ENCODE results near the gene SCUBE1.

DNA sequence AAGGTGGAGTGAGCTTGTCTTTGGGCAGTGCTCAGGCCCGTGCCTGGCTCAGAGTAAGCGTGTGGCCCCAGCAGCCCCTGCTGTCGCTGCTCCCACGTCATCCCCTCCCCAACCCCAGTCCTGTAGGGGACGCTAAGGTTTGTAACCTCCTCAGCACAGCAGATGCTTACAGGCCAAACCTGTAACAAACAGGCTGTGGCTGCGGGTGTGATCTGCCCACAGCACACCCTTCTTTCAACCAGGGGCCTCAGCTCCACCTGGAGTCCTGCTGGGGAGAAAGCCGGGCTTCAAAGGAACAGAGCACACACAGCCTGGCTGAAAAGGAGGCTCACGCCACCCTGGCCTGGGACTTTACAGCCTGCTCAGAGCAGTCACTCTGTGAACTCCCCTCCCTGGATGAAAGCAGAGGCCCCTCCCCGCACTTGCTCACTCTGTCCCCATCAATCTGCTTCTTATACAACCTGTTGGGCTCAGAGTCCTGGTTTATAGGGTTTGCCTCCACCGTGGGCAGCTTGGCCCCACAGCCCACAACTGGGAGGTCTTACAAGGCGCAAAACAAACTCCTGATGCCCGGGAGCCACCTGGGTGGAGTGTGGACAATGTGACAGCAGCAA lies 54.3 kb downstream of the SCUBE1 start:
- TF ChIP-seq POLR2A (IDR thresholded peaks at IDR 0.05) = no peak
- TF ChIP-seq, protein P1, sequence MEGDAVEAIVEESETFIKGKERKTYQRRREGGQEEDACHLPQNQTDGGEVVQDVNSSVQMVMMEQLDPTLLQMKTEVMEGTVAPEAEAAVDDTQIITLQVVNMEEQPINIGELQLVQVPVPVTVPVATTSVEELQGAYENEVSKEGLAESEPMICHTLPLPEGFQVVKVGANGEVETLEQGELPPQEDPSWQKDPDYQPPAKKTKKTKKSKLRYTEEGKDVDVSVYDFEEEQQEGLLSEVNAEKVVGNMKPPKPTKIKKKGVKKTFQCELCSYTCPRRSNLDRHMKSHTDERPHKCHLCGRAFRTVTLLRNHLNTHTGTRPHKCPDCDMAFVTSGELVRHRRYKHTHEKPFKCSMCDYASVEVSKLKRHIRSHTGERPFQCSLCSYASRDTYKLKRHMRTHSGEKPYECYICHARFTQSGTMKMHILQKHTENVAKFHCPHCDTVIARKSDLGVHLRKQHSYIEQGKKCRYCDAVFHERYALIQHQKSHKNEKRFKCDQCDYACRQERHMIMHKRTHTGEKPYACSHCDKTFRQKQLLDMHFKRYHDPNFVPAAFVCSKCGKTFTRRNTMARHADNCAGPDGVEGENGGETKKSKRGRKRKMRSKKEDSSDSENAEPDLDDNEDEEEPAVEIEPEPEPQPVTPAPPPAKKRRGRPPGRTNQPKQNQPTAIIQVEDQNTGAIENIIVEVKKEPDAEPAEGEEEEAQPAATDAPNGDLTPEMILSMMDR (IDR thresholded peaks at IDR 0.05) = no peak

Data from thyroid gland (tissue), 4 donors.